NT2/D1 (cell line): ENCODE results near the gene FGF1.
"Not testable (repeated sequence)": the region's sequence is repeated elsewhere in the genome, so short reads cannot be mapped to it uniquely, and the experiment has no call there.

Source experiments
- DNase-seq: peaks from one replicate; pipeline ENCODE4 v3.0.0-alpha.2; 2011; ENCODE audit warnings: low read depth, low spot score
- H3K27me3 ChIP-seq: 2 replicates; pipeline ENCODE4 v1.6.0; 2011; ENCODE audit warnings: mild to moderate bottlenecking; ENCODE audit not compliant: insufficient read length, insufficient read depth
- H3K36me3 ChIP-seq: 2 replicates; pipeline ENCODE4 v1.6.1; 2011; ENCODE audit warnings: mild to moderate bottlenecking, low read length, mixed read lengths; ENCODE audit not compliant: insufficient read depth, insufficient read length
- H3K4me1 ChIP-seq: 2 replicates; pipeline ENCODE4 v1.5.1; 2011; ENCODE audit not compliant: insufficient read depth, insufficient read length
- H3K4me3 ChIP-seq: 2 replicates; pipeline ENCODE4 v1.5.1; 2011; ENCODE audit warnings: low read depth; ENCODE audit not compliant: insufficient read length
- H3K9ac ChIP-seq: 2 replicates; pipeline ENCODE4 v1.6.0; 2011; ENCODE audit warnings: low read depth; ENCODE audit not compliant: insufficient read length
- H3K9me3 ChIP-seq: 2 replicates; pipeline ENCODE4 v1.5.1; 2011; ENCODE audit warnings: mild to moderate bottlenecking, low read length; ENCODE audit not compliant: insufficient read depth
- SUZ12 ChIP-seq: IDR thresholded peaks from 2 replicates; pipeline ENCODE4 v1.6.1; 2011; ENCODE audit not compliant: insufficient read length, insufficient read depth; ENCODE audit errors: extremely low read depth
- YY1 ChIP-seq: IDR thresholded peaks from 2 replicates; pipeline ENCODE4 v1.6.1; 2011; ENCODE audit not compliant: insufficient read length, insufficient read depth
- ZNF274 ChIP-seq: IDR thresholded peaks from 2 replicates; pipeline ENCODE4 v1.6.1; 2011; ENCODE audit warnings: mild to moderate bottlenecking, low read depth, low read length

Gene FGF1

GRCh38 chr5:142650881-142651280 is 35.0 kb downstream of the FGF1 start:
- DNase-seq, result no peak
- H3K4me1 ChIP-seq, result peaks cover 2% of the 10 kb centered on the region
- no peaks in the 10 kb centered on the region for H3K9me3 ChIP-seq
- TF ChIP-seq ZNF274, result no peak
- no peak for TF ChIP-seq YY1
- TF ChIP-seq SUZ12, result no peak
- H3K27me3 ChIP-seq, result peaks cover 6% of the 10 kb centered on the region
- no peak overlapping the region for H3K4me3 ChIP-seq
- no peak overlapping the region for H3K9ac ChIP-seq
- no peaks in the 10 kb centered on the region for H3K36me3 ChIP-seq

- Histone ChIP-seq H3K9ac (no peak overlapping the region), H3K9me3 (no peaks in the 10 kb centered on the region), H3K27me3 (peaks cover 1% of the 10 kb centered on the region), H3K36me3 (no peaks in the 10 kb centered on the region), H3K4me1 (no peaks in the 10 kb centered on the region), H3K4me3 (no peak overlapping the region)
- no peak for DNase-seq
- TF ChIP-seq YY1, result no peak
- TF ChIP-seq SUZ12, result no peak
- TF ChIP-seq ZNF274, result no peak
Observed at GRCh38 chr5:142650060-142650459, 35.8 kb downstream of the FGF1 start.

- H3K36me3 ChIP-seq, H3K4me1 ChIP-seq, H3K27me3 ChIP-seq, H3K9me3 ChIP-seq, H3K4me3 ChIP-seq, DNase-seq, H3K9ac ChIP-seq: not testable (repeated sequence)
Observed at GRCh38 chr5:142648108-142648507, 37.8 kb downstream of the FGF1 start.

- H3K4me1 ChIP-seq, result no peaks in the 10 kb centered on the region
- H3K4me3 ChIP-seq, result no peak overlapping the region
- no peaks in the 10 kb centered on the region for H3K36me3 ChIP-seq
- no peak overlapping the region for H3K9ac ChIP-seq
- DNase-seq, result no peak
- TF ChIP-seq SUZ12, result no peak
- no peaks in the 10 kb centered on the region for H3K9me3 ChIP-seq
- H3K27me3 ChIP-seq, result no peaks in the 10 kb centered on the region
Observed at GRCh38 chr5:142645456-142645855, 40.4 kb downstream of the FGF1 start.

- Histone ChIP-seq H3K4me1 (no peaks in the 10 kb centered on the region), H3K9ac (no peak overlapping the region), H3K4me3 (no peak overlapping the region), H3K9me3 (no peaks in the 10 kb centered on the region), H3K27me3 (no peaks in the 10 kb centered on the region), H3K36me3 (no peaks in the 10 kb centered on the region)
- no peak for TF ChIP-seq SUZ12
- no peak for TF ChIP-seq ZNF274
- no peak for TF ChIP-seq YY1
- no peak for DNase-seq
Observed at GRCh38 chr5:142644640-142645361, 41.1 kb downstream of the FGF1 start.

GRCh38 chr5:142644127-142644526 is 41.8 kb downstream of the FGF1 start:
- no peaks in the 10 kb centered on the region for H3K9me3 ChIP-seq
- no peaks in the 10 kb centered on the region for H3K36me3 ChIP-seq
- TF ChIP-seq YY1 (no peak), ZNF274 (no peak), SUZ12 (no peak)
- no peak overlapping the region for H3K9ac ChIP-seq
- H3K4me1 ChIP-seq, result no peaks in the 10 kb centered on the region
- no peak for DNase-seq
- H3K27me3 ChIP-seq, result no peaks in the 10 kb centered on the region
- no peak overlapping the region for H3K4me3 ChIP-seq

GRCh38 chr5:142643634-142644033 is 42.3 kb downstream of the FGF1 start:
- Histone ChIP-seq H3K9ac (no peak overlapping the region), H3K27me3 (no peaks in the 10 kb centered on the region), H3K36me3 (no peaks in the 10 kb centered on the region), H3K4me3 (no peak overlapping the region), H3K9me3 (no peaks in the 10 kb centered on the region), H3K4me1 (no peaks in the 10 kb centered on the region)
- DNase-seq, result no peak
- TF ChIP-seq YY1 (no peak), SUZ12 (no peak), ZNF274 (no peak)

GRCh38 chr5:142642427-142642826 is 43.5 kb downstream of the FGF1 start:
- no peaks in the 10 kb centered on the region for H3K36me3 ChIP-seq
- no peaks in the 10 kb centered on the region for H3K9me3 ChIP-seq
- TF ChIP-seq SUZ12 (no peak), ZNF274 (no peak), YY1 (no peak)
- H3K4me1 ChIP-seq, result no peaks in the 10 kb centered on the region
- H3K4me3 ChIP-seq, result no peak overlapping the region
- H3K27me3 ChIP-seq, result no peaks in the 10 kb centered on the region
- DNase-seq, result no peak
- H3K9ac ChIP-seq, result no peak overlapping the region
